HG03097 (cell line): ENCODE measurements around the gene PPARGC1A.

Source experiments
- ATAC-seq: cut with Tn5 transposase; IDR thresholded peaks from one replicate; pipeline ENCODE4 v1.9.1; 2021; ENCODE audit not compliant: unreplicated experiment, low FRiP score

Gene PPARGC1A

GRCh38 chr4:23889814-23890341 lies at the start of gene PPARGC1A:
PPARGC1A (minus strand) TSS chr4:23890047; CDS start chr4:23889957, 90 bp downstream.
- no peak for ATAC-seq

- no peak for ATAC-seq
Measured at GRCh38 chr4:23938796-23939195, 48.9 kb upstream of the PPARGC1A start.

- no peak for ATAC-seq
Measured at GRCh38 chr4:23937173-23937572, 47.3 kb upstream of the PPARGC1A start.

- ATAC-seq: no peak
Measured at GRCh38 chr4:23934915-23935314, 45.1 kb upstream of the PPARGC1A start.

GRCh38 chr4:23934223-23934622 lies 44.4 kb upstream of the PPARGC1A start:
- no peak for ATAC-seq

- no peak for ATAC-seq
Measured at GRCh38 chr4:23932901-23933308, 43.1 kb upstream of the PPARGC1A start.

- ATAC-seq: no peak
Measured at GRCh38 chr4:23932186-23932585, 42.3 kb upstream of the PPARGC1A start.

GRCh38 chr4:23931489-23931830 lies 41.6 kb upstream of the PPARGC1A start:
- no peak for ATAC-seq

GRCh38 chr4:23930750-23931488 lies 41.1 kb upstream of the PPARGC1A start:
- ATAC-seq: no peak

- ATAC-seq: no peak
Measured at GRCh38 chr4:23929248-23929647, 39.4 kb upstream of the PPARGC1A start.

GRCh38 chr4:23924556-23924955 lies 34.7 kb upstream of the PPARGC1A start:
- no peak for ATAC-seq

- no peak for ATAC-seq
Measured at GRCh38 chr4:23923840-23924239, 34.0 kb upstream of the PPARGC1A start.

GRCh38 chr4:23923141-23923540 lies 33.3 kb upstream of the PPARGC1A start:
- no peak for ATAC-seq

- no peak for ATAC-seq
Measured at GRCh38 chr4:23922541-23923111, 32.8 kb upstream of the PPARGC1A start.

- no peak for ATAC-seq
Measured at GRCh38 chr4:23922013-23922412, 32.2 kb upstream of the PPARGC1A start.

- no peak for ATAC-seq
Measured at GRCh38 chr4:23921447-23921845, 31.6 kb upstream of the PPARGC1A start.

GRCh38 chr4:23920716-23921446 lies 31.0 kb upstream of the PPARGC1A start:
- no peak for ATAC-seq

GRCh38 chr4:23920296-23920695 lies 30.4 kb upstream of the PPARGC1A start:
- ATAC-seq: no peak

- no peak for ATAC-seq
Measured at GRCh38 chr4:23916282-23916681, 26.4 kb upstream of the PPARGC1A start.

GRCh38 chr4:23915459-23916132 lies 25.7 kb upstream of the PPARGC1A start:
- no peak for ATAC-seq
